Activated T-helper 2 cell treated with anti-CD3 and anti-CD28 coated beads, Interferon-gamma antibody, Interleukin-2, Interleukin-4, amounts not matched to agents 10 μg/mL and 5 μg/mL and 100 μg/mL, durations not matched to agents 14 hours and 24 hours and 36 hours (primary cell): Measurements from ENCODE around the gene PDCD11. TPM values are rescaled to one million over a fixed set of nuclear protein-coding genes. Genes with fewer than 3 reads are reported as not detected.
A peak's percentile ranks its signal among the peaks of the same experiment; 100 is the strongest.
"Not testable (repeated sequence)": the region's sequence is repeated elsewhere in the genome, so short reads cannot be mapped to it uniquely, and the experiment has no call there.

Source experiments
- DNase-seq: peaks from one replicate; pipeline ENCODE4 v3.0.0; 2021; ENCODE audit warnings: low spot score
- H3K27ac Mint-ChIP-seq: one replicate; pipeline ENCODE4 v1.8.0; 2021; ENCODE audit warnings: mixed read lengths
- H3K27me3 Mint-ChIP-seq: one replicate; pipeline ENCODE4 v1.8.0; 2021; ENCODE audit warnings: low read depth, mixed read lengths
- H3K36me3 Mint-ChIP-seq: one replicate; pipeline ENCODE4 v1.8.0; 2021; ENCODE audit warnings: low read depth, mixed read lengths
- H3K4me1 Mint-ChIP-seq: one replicate; pipeline ENCODE4 v1.8.0; 2021; ENCODE audit warnings: low read depth, mixed read lengths
- H3K4me3 Mint-ChIP-seq: one replicate; pipeline ENCODE4 v1.8.0; 2021; ENCODE audit warnings: low read depth, mild to moderate bottlenecking, moderate library complexity, mixed read lengths
- H3K9me3 Mint-ChIP-seq: one replicate; pipeline ENCODE4 v1.8.0; 2021; ENCODE audit warnings: mixed read lengths
- intact Hi-C: fragments of 100-400 bp; cut with micrococcal nuclease; formaldehyde crosslinking; loops from one replicate; pipeline ENCODE4 v1.15.1; 2023
- total RNA-seq: library from RNA; stranded (reverse); gene quantifications from 2 replicates; pipeline ENCODE4 v1.2.3, GENCODE V29; 2022

PDCD11 gene
- total RNA-seq, 1 donor from 2014 or later, result 79.4 TPM

- Mint-ChIP-seq H3K9me3 (no peaks in the 10 kb centered on the region), H3K27me3 (no peaks in the 10 kb centered on the region), H3K36me3 (peaks cover 37% of the 10 kb centered on the region), H3K27ac (peak overlapping the region; percentile 58), H3K4me3 (no peak overlapping the region), H3K4me1 (peaks cover 13% of the 10 kb centered on the region)
- no peak for DNase-seq
- intact Hi-C loops, result no loop called here
These were observed 22.9 kb upstream of the PDCD11 start for GRCh38 chr10:103373544-103373943.

GRCh38 chr10:103374263-103374662 lies 22.2 kb upstream of the PDCD11 start:
- intact Hi-C loops, result no loop called here
- Mint-ChIP-seq H3K4me3 (no peak overlapping the region), H3K9me3 (no peaks in the 10 kb centered on the region), H3K4me1 (peaks cover 13% of the 10 kb centered on the region), H3K36me3 (peaks cover 39% of the 10 kb centered on the region), H3K27me3 (no peaks in the 10 kb centered on the region), H3K27ac (no peak overlapping the region)
- no peak for DNase-seq

- no peaks in the 10 kb centered on the region for H3K9me3 Mint-ChIP-seq
- peaks cover 50% of the 10 kb centered on the region for H3K36me3 Mint-ChIP-seq
These were observed 13.7 kb upstream of the PDCD11 start for GRCh38 chr10:103382769-103383168.

GRCh38 chr10:103394180-103394579 lies 2.2 kb upstream of the PDCD11 start:
- Mint-ChIP-seq H3K9me3 (no peaks in the 10 kb centered on the region), H3K27ac (no peak overlapping the region), H3K36me3 (peaks cover 59% of the 10 kb centered on the region), H3K27me3 (no peaks in the 10 kb centered on the region), H3K4me1 (peaks cover 43% of the 10 kb centered on the region), H3K4me3 (peak overlapping the region; percentile 49)
- intact Hi-C loops, result no loop called here
- DNase-seq, result no peak

More at GRCh38 chr10:103382769-103383168, 13.7 kb upstream of the PDCD11 start:
- intact Hi-C loops, result no loop called here
- no peak overlapping the region for H3K4me3 Mint-ChIP-seq
- DNase-seq, result no peak
- H3K4me1 Mint-ChIP-seq, result no peaks in the 10 kb centered on the region
- H3K27me3 Mint-ChIP-seq, result no peaks in the 10 kb centered on the region
- no peak overlapping the region for H3K27ac Mint-ChIP-seq

- Mint-ChIP-seq H3K27me3 (no peaks in the 10 kb centered on the region), H3K4me3 (peak overlapping the region; percentile 92), H3K36me3 (peaks cover 67% of the 10 kb centered on the region), H3K27ac (peak overlapping the region; percentile 94), H3K4me1 (peaks cover 48% of the 10 kb centered on the region), H3K9me3 (no peaks in the 10 kb centered on the region)
- intact Hi-C loops, result loop anchor here (1.0 kb wide), 1 partner anchor 27 kb away; no protein-coding TSS in a partner anchor
- no peak for DNase-seq
These were observed 716 bp upstream of the PDCD11 start for GRCh38 chr10:103395754-103396066.

- no peak for DNase-seq
- intact Hi-C loops, result loop anchor here (1.0 kb wide), 1 partner anchor 28 kb away; no protein-coding TSS in a partner anchor
- Mint-ChIP-seq H3K4me1 (peaks cover 48% of the 10 kb centered on the region), H3K27me3 (no peaks in the 10 kb centered on the region), H3K36me3 (peaks cover 70% of the 10 kb centered on the region), H3K4me3 (peak overlapping the region; percentile 92), H3K27ac (peak overlapping the region; percentile 94), H3K9me3 (no peaks in the 10 kb centered on the region)
These were observed 312 bp downstream of the PDCD11 start for GRCh38 chr10:103396789-103397087.

- peak overlapping the region; percentile 94 for H3K27ac Mint-ChIP-seq
- peaks cover 48% of the 10 kb centered on the region for H3K4me1 Mint-ChIP-seq
- H3K36me3 Mint-ChIP-seq, result peaks cover 74% of the 10 kb centered on the region
- no peaks in the 10 kb centered on the region for H3K9me3 Mint-ChIP-seq
- peak overlapping the region; percentile 92 for H3K4me3 Mint-ChIP-seq
- intact Hi-C loops, result no loop called here
- no peaks in the 10 kb centered on the region for H3K27me3 Mint-ChIP-seq
- no peak for DNase-seq
These were observed 882 bp downstream of the PDCD11 start for GRCh38 chr10:103397191-103397825.

- no peaks in the 10 kb centered on the region for H3K27me3 Mint-ChIP-seq
- H3K36me3 Mint-ChIP-seq, result peaks cover 82% of the 10 kb centered on the region
- no peaks in the 10 kb centered on the region for H3K4me1 Mint-ChIP-seq
- H3K4me3 Mint-ChIP-seq, result no peak overlapping the region
- H3K9me3 Mint-ChIP-seq, result no peaks in the 10 kb centered on the region
- intact Hi-C loops, result no loop called here
- no peak overlapping the region for H3K27ac Mint-ChIP-seq
- no peak for DNase-seq
These were observed 17.1 kb downstream of the PDCD11 start for GRCh38 chr10:103413564-103413963.

- no peak for DNase-seq
- Mint-ChIP-seq H3K9me3 (no peaks in the 10 kb centered on the region), H3K27me3 (no peaks in the 10 kb centered on the region), H3K27ac (no peak overlapping the region), H3K4me1 (no peaks in the 10 kb centered on the region), H3K36me3 (peaks cover 82% of the 10 kb centered on the region), H3K4me3 (no peak overlapping the region)
- intact Hi-C loops, result no loop called here
These were observed 19.2 kb downstream of the PDCD11 start for GRCh38 chr10:103415581-103415980.

GRCh38 chr10:103416436-103417147 lies 20.2 kb downstream of the PDCD11 start:
- DNase-seq, result peak; percentile 47
- H3K27me3 Mint-ChIP-seq, result no peaks in the 10 kb centered on the region
- no peak overlapping the region for H3K27ac Mint-ChIP-seq
- H3K4me3 Mint-ChIP-seq, result no peak overlapping the region
- no peaks in the 10 kb centered on the region for H3K9me3 Mint-ChIP-seq
- intact Hi-C loops, result loop anchor here (1.0 kb wide), 1 partner anchor 69 kb away; no protein-coding TSS in a partner anchor
- H3K4me1 Mint-ChIP-seq, result no peaks in the 10 kb centered on the region
- peaks cover 87% of the 10 kb centered on the region for H3K36me3 Mint-ChIP-seq

- H3K27me3 Mint-ChIP-seq, H3K4me3 Mint-ChIP-seq, intact Hi-C loops, DNase-seq, H3K9me3 Mint-ChIP-seq, H3K27ac Mint-ChIP-seq, H3K4me1 Mint-ChIP-seq: not testable (repeated sequence)
- H3K36me3 Mint-ChIP-seq, result peaks cover 87% of the 10 kb centered on the region
These were observed 20.7 kb downstream of the PDCD11 start for GRCh38 chr10:103417148-103417469.

GRCh38 chr10:103417601-103418000 lies 21.2 kb downstream of the PDCD11 start:
- no peaks in the 10 kb centered on the region for H3K27me3 Mint-ChIP-seq
- no peaks in the 10 kb centered on the region for H3K4me1 Mint-ChIP-seq
- no peak overlapping the region for H3K4me3 Mint-ChIP-seq
- H3K9me3 Mint-ChIP-seq, result no peaks in the 10 kb centered on the region
- no peak for DNase-seq
- intact Hi-C loops, result no loop called here
- no peak overlapping the region for H3K27ac Mint-ChIP-seq
- H3K36me3 Mint-ChIP-seq, result peaks cover 89% of the 10 kb centered on the region

- no peaks in the 10 kb centered on the region for H3K27me3 Mint-ChIP-seq
- peaks cover 89% of the 10 kb centered on the region for H3K36me3 Mint-ChIP-seq
- no peak overlapping the region for H3K4me3 Mint-ChIP-seq
- DNase-seq, result no peak
- no peaks in the 10 kb centered on the region for H3K4me1 Mint-ChIP-seq
- H3K27ac Mint-ChIP-seq, result no peak overlapping the region
- intact Hi-C loops, result no loop called here
- no peaks in the 10 kb centered on the region for H3K9me3 Mint-ChIP-seq
These were observed 22.7 kb downstream of the PDCD11 start for GRCh38 chr10:103419101-103419500.
